Activated CD8-positive, alpha-beta memory T cell treated with anti-CD3 and anti-CD28 coated beads, Interleukin-2, amount 50 U/mL, for 48 hours (primary cell): Measurements from ENCODE around the gene EGF.
"Not testable (repeated sequence)": the region's sequence is repeated elsewhere in the genome, so short reads cannot be mapped to it uniquely, and the experiment has no call there.

Experiments
- DNase-seq: peaks from one replicate; pipeline ENCODE4 v3.0.0-alpha.2; 2020

Gene EGF

GRCh38 chr4:109915385-109916026, 2.8 kb downstream of the EGF start:
- DNase-seq, result no peak

GRCh38 chr4:109916027-109916409, 3.3 kb downstream of the EGF start:
- no peak for DNase-seq

- DNase-seq, result no peak
Measured at GRCh38 chr4:109921384-109921808, 8.7 kb downstream of the EGF start.

GRCh38 chr4:109925396-109925795, 12.7 kb downstream of the EGF start:
- DNase-seq, result no peak

- no peak for DNase-seq
Measured at GRCh38 chr4:109928327-109929045, 15.8 kb downstream of the EGF start.

- no peak for DNase-seq
Measured at GRCh38 chr4:109930464-109930863, 17.8 kb downstream of the EGF start.

- no peak for DNase-seq
Measured at GRCh38 chr4:109930872-109931271, 18.2 kb downstream of the EGF start.

GRCh38 chr4:109931318-109931717, 18.6 kb downstream of the EGF start:
- DNase-seq, result no peak

- not testable (repeated sequence) for DNase-seq
Measured at GRCh38 chr4:109937352-109937751, 24.7 kb downstream of the EGF start.

- no peak for DNase-seq
Measured at GRCh38 chr4:109939190-109939589, 26.5 kb downstream of the EGF start.

- no peak for DNase-seq
Measured at GRCh38 chr4:109942292-109942926, 29.7 kb downstream of the EGF start.

GRCh38 chr4:109943745-109944144, 31.1 kb downstream of the EGF start:
- DNase-seq, result no peak

GRCh38 chr4:109944591-109944990, 31.9 kb downstream of the EGF start:
- DNase-seq, result no peak

- DNase-seq, result peak; percentile 63
Measured at GRCh38 chr4:109945056-109945455, 32.4 kb downstream of the EGF start.

GRCh38 chr4:109946120-109946519, 33.4 kb downstream of the EGF start:
- DNase-seq, result no peak

GRCh38 chr4:109947457-109947856, 34.8 kb downstream of the EGF start:
- no peak for DNase-seq

- no peak for DNase-seq
Measured at GRCh38 chr4:109947918-109948317, 35.2 kb downstream of the EGF start.

GRCh38 chr4:109949099-109949718, 36.5 kb downstream of the EGF start:
- peak; percentile 58 for DNase-seq

GRCh38 chr4:109952612-109953011, 39.9 kb downstream of the EGF start:
- no peak for DNase-seq

GRCh38 chr4:109953556-109953955, 40.9 kb downstream of the EGF start:
- no peak for DNase-seq

GRCh38 chr4:109955146-109955545, 42.5 kb downstream of the EGF start:
- DNase-seq, result no peak

- DNase-seq, result no peak
Measured at GRCh38 chr4:109957227-109957626, 44.5 kb downstream of the EGF start.

GRCh38 chr4:109959195-109959594, 46.5 kb downstream of the EGF start:
- no peak for DNase-seq

- no peak for DNase-seq
Measured at GRCh38 chr4:109962401-109962800, 49.7 kb downstream of the EGF start.
